NOMO-1 treated with dmso at 0.1 percent for 144 hours (cell line): ENCODE results near the gene NRAS.
"Not testable (repeated sequence)": the region's sequence is repeated elsewhere in the genome, so short reads cannot be mapped to it uniquely, and the experiment has no call there.

Source experiments
- DNase-seq: peaks from one replicate; lab custom pipeline; 2025; ENCODE audit not compliant: unreplicated experiment; lab: John Stamatoyannopoulos, UW

The NRAS gene

GRCh38 chr1:114716304-114717170, at the start of gene NRAS:
TSS of gene NRAS (minus strand) at chr1:114716771. CDS start at chr1:114716160, 611 bp downstream.
- DNase-seq, result peak; percentile 87

DNA sequence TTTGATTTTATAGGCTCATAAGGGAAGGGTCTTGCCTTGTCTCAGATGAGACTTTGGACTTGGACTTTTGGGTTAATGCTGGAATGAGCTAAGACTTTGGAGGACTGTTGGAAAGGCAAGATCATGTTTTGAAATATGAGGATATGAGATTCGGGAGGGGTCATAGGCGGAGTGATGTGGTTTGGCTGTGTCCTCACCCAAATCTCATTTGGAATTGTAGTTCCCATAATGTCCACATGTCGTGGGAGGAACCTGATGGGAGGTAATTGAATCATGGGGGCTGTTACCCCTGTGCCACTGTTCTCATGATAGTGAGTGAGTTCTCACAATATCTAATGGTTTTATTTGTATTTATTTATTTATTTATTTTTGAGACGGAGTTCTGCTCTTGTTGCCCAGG, 48.1 kb upstream of the NRAS start:
- DNase-seq, result no peak

GRCh38 chr1:114758256-114758832, 41.8 kb upstream of the NRAS start:
- no peak for DNase-seq

GRCh38 chr1:114757455-114758255, 41.1 kb upstream of the NRAS start, which contains the start of gene CSDE1:
TSS of gene CSDE1 (minus strand) at chr1:114757984. CDS start at chr1:114739890, 18,094 bp downstream.
- DNase-seq, result peak; percentile 97

GRCh38 chr1:114756949-114757454, 40.4 kb upstream of the NRAS start:
- peak; percentile 59 for DNase-seq

- DNase-seq, result no peak
These were observed 39.7 kb upstream of the NRAS start for GRCh38 chr1:114756009-114756892.

- peak; percentile 68 for DNase-seq
These were observed 38.7 kb upstream of the NRAS start for GRCh38 chr1:114755006-114755931.

DNA sequence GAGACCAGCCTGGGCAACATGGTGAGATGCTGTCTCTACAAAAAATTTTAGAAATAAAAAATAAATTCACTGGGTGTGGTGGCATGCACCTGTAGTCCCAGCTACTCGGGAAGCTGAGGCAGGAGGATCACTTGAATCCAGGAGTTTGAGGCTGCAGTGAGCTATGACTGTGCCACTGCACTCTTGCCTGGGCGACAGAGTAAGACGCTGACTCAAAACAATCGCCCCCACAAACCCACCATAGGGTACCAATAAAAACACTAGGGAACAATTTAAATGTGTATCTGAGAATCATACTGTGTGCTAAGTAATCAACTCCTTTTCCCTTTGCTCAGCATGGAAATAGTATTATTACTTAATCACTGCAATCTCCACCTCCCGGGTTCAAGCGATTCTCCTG, 37.1 kb upstream of the NRAS start:
- DNase-seq, result not testable (repeated sequence)

- DNase-seq, result no peak
These were observed 36.6 kb upstream of the NRAS start for GRCh38 chr1:114753143-114753542.

DNA sequence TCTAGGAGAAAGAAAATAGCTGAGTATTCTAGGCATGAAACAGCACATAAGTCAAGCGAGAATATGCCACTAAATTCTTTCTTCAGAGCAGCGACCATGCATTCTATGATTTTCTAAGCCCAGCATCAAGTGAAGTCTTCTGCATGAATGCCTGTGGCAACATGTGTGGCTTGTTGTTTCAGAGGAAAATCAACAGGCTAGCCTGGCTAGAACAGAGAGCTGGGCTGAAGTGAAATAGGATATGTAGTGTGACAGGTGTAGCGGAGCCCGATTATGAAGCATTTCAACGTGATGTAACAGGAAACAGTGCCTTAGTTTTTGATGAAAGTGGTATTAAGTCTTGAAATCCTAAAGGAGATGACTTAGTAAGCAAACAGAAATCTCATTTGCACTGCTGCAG, 34.2 kb upstream of the NRAS start:
- DNase-seq, result no peak

- DNase-seq, result no peak
These were observed 33.3 kb upstream of the NRAS start for GRCh38 chr1:114749835-114750234.

DNA sequence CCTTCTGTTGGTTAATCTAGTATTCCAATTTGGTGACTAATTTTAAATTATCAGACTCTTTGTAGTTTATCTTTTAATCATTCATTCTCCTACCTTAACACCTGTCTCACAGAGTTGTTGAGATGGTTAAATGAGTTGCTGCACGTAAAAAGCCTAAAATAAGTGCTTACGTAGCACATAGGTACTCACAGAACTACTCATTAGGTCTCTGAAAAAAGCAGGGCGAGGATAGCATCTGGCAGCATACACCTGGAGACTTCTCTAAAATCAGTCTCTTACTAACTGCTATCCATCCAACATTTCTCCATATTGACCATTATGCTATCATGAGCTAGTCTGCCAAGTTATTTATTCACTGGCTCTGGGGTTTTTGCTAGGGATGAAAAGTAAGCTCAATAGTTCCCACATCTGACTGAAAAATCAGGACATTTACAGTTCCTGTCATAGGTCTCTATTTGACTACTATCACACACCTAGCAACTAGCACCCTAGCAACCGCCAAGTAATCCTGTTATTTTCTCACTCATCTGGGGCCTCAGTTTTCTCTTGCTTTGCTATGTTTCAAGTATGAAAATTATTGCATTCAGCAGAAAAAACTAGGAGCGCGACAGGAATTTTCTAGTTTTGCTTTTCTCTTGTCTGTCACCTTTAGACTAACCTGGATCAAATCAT, 30.0 kb upstream of the NRAS start:
- DNase-seq, result no peak

GRCh38 chr1:114745291-114745690, 28.7 kb upstream of the NRAS start:
- DNase-seq, result no peak

DNA sequence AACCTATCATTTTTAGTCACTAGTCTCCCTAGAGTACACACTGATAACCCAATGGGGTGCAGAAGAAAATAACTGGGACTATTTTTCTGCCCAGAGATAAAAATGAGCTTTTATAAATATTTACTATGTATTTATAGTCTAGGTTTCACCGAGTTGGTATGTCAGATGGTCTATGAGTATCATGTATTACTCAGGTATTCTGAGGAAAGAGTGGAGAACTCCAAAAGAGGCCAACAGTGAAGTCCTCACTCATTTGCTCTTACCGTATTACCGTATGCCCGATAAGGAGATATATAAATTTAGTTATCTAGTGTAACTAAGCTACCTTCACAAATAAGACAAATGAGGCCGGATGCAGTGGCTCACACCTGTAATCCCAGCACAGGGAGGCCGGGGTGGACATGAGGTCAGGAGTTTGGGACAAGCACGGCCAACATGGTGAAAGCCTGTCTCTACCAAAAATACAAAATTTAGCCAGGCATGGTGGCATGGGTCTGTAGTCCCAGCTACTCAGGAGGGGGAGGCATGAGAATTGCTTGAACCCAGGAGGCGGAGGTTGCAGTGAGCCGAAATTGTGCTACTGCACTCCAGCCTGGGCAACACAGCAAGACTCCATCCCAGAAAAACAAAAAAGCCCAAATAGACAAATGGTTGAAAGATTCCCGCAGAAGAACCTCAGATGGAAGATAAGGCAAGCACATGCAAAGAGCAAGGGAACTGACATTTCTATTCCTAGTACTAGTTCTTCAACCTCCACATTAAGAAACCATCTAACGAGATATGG, 25.6 kb upstream of the NRAS start:
- DNase-seq, result no peak

DNA sequence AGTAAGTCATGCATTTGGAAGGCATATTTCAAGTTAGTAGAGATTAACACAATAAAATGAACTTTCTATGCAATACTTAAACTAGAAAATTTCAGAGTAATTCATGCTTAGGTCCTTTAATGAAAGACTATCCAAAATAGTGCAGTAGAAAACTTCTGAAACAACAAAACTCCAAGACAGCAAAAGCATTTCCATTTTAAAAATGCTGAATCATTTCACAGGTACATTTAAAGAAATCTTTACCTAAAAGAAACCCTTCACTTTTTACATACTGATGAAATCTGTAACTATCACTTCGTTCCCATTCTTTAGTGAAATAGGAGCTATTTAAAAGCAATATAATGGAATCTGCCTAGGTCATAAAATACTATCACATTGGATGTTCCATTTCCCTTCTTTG, 23.8 kb upstream of the NRAS start:
- DNase-seq, result no peak

- no peak for DNase-seq
These were observed 20.8 kb upstream of the NRAS start for GRCh38 chr1:114737314-114737849.

- no peak for DNase-seq
These were observed 18.9 kb upstream of the NRAS start for GRCh38 chr1:114735479-114735878.

DNA sequence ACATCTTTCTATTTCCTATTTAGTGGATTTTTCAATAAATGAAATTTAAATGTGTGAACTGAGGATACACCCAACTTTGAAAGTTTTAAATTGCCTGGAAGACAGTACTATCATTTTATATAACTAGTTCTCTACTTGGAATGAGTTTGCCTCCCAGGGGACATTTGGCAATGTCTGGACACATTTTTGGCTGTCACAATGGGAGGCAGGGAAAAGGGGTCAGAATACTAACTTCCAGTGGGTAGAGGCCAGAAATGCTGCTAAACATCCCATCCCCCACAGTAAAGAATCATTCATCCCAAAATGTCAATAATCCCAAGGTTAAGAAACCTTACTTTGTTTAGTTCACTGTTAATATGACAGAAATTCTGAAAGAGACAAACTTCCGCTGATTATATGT, 13.2 kb upstream of the NRAS start:
- no peak for DNase-seq
